ENCODE results near the gene MMP12. TPM values are rescaled to one million over a fixed set of nuclear protein-coding genes. Genes with fewer than 3 reads are reported as not detected.

Gene MMP12
- total RNA-seq: not detected

GRCh38 chr11:102874852-102875251 is at the start of gene MMP12:
Gene MMP12 (minus strand): TSS chr11:102874982. CDS start chr11:102874937, 45 bp downstream.

DNA sequence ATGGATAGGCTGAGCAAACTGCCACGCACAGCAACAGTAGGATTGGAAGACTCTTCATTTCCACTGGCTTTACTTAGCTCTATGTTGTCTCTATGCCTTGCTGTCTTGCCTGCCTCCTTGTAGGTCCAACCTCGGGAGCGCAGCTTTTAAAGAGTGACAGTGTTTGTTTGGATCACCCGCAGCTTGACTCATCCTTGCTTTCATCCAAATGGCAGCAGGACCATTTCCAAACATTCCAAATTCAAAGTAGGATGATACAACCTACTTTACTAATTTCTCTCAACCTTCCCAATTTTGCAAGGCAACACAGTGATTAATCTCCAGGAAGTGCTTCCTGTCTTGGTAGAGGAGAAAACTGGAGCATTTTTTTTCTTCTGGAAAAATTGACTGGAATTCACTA is 31.3 kb downstream of the MMP12 start, which contains the start of gene MMP3:
MMP3 (minus strand) TSS at position 121 of the 400 bp plus-strand sequence; CDS start at position 58, 63 bp downstream.

Small RNA genes lying within 50 kb of the gene (small RNA-seq; reads per million reads assigned to genes)
- 0 to 0.04 reads per million in 2 donors for gene RNU7-159P

Other genes starting within 250 kb of the MMP12 start
- gene MMP20, start 249.7 kb downstream of the MMP12 start, total RNA-seq: not detected
- not detected for gene MMP27, start 169.2 kb downstream of the MMP12 start, total RNA-seq
- 10 to 100 TPM; 12.0 to 37.3 TPM for gene MMP8, start 150.0 kb downstream of the MMP12 start, total RNA-seq
- gene MMP10, start 94.4 kb downstream of the MMP12 start, total RNA-seq: under 1 TPM in 1 of 2 donors, not detected in 1; under 0.01 TPM
- 100 to 1,000 TPM in 1 of 2 donors, under 1 TPM in 1; under 0.01 to 114 TPM for gene MMP1, start 76.8 kb downstream of the MMP12 start, total RNA-seq
- gene MMP3, start 31.4 kb downstream of the MMP12 start, total RNA-seq: under 1 TPM in 1 of 2 donors, not detected in 1; under 0.01 TPM
- gene MMP13, start 80.8 kb upstream of the MMP12 start, total RNA-seq: under 1 TPM in 1 of 2 donors, not detected in 1; under 0.01 TPM
- gene DCUN1D5, start 217.2 kb upstream of the MMP12 start, total RNA-seq: 10 to 100 TPM; 37.2 to 71.3 TPM
- 10 to 100 TPM; 26.5 to 30.3 TPM for gene DYNC2H1, start 234.4 kb upstream of the MMP12 start, total RNA-seq